ENCODE data around the gene NEK5. TPM values are rescaled to one million over a fixed set of nuclear protein-coding genes. Genes with fewer than 3 reads are reported as not detected.

Gene NEK5
- total RNA-seq, 1 donor from 2014 or later, result 0.50 TPM

DNA sequence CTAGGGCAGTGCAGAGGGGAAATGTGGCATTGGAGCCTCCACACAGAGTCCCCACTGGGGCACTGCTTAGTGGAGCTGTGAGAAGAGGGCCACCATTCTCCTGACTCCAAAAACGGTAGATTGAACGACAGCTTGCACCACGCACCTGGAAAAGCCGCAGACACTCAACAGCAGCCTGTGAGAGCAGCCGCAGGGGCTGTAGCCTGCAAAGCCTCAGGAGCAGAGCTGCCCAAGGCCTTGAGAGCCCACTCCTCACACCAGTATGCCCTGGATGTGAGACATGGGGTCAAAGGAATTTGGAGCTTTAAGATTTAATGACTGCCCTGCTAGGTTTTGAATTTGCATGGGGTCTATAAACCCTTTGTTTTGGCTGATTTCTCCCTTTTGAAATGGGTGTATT lies 31.7 kb downstream of the NEK5 start:
- Histone ChIP-seq H4K20me1 (ENCODE audit: insufficient read depth, low read length) (no peaks in the 10 kb centered on the region), H3K79me2 (ENCODE audit: insufficient read depth, low read length) (no peaks in the 10 kb centered on the region), H3K9ac (ENCODE audit: low read length) (no peak overlapping the region), H3K4me3 (ENCODE audit: insufficient read depth, low read depth, low read length) (no peak overlapping the region), H3K4me2 (ENCODE audit: low read length) (no peak overlapping the region), H3K27ac (ENCODE audit: low read depth, low read length) (no peak overlapping the region), H3K36me3 (ENCODE audit: insufficient read depth, low read length) (no peaks in the 10 kb centered on the region), H3K4me1 (ENCODE audit: insufficient read depth, low read length) (no peaks in the 10 kb centered on the region), H3K9me3 (ENCODE audit: insufficient read depth, low read depth, low read length) (no peaks in the 10 kb centered on the region), H3K27me3 (ENCODE audit: insufficient read depth, low read length) (no peaks in the 10 kb centered on the region), H2AFZ (ENCODE audit: low read depth, low read length) (no peak overlapping the region)
- Mint-ChIP-seq H3K27me3 (ENCODE audit: low read depth, unreplicated experiment) (no peaks in the 10 kb centered on the region), H3K4me3 (ENCODE audit: unreplicated experiment) (no peak overlapping the region), H3K9me3 (ENCODE audit: unreplicated experiment) (no peaks in the 10 kb centered on the region), H3K4me1 (ENCODE audit: low read depth, unreplicated experiment) (no peaks in the 10 kb centered on the region), H3K36me3 (ENCODE audit: low read depth, unreplicated experiment) (no peaks in the 10 kb centered on the region), H3K27ac (ENCODE audit: unreplicated experiment) (no peak overlapping the region)
- TF ChIP-seq EZH2 (IDR thresholded peaks at IDR 0.05; ENCODE audit: insufficient read depth, low read length) (no peak), CTCF (IDR thresholded peaks at IDR 0.05; ENCODE audit: insufficient read depth, low read depth, low read length) (no peak)
- FAIRE-seq (no peak), DNase-seq (ENCODE audit: low read depth) (no peak)

- Histone ChIP-seq H3K36me3 (ENCODE audit: insufficient read depth, low read length) (no peaks in the 10 kb centered on the region), H2AFZ (ENCODE audit: low read depth, low read length) (no peak overlapping the region), H3K79me2 (ENCODE audit: insufficient read depth, low read length) (no peaks in the 10 kb centered on the region), H3K27me3 (ENCODE audit: insufficient read depth, low read length) (no peaks in the 10 kb centered on the region), H3K4me2 (ENCODE audit: low read length) (no peak overlapping the region), H3K9me3 (ENCODE audit: insufficient read depth, low read depth, low read length) (no peaks in the 10 kb centered on the region), H3K9ac (ENCODE audit: low read length) (no peak overlapping the region), H4K20me1 (ENCODE audit: insufficient read depth, low read length) (no peaks in the 10 kb centered on the region), H3K4me3 (ENCODE audit: insufficient read depth, low read depth, low read length) (no peak overlapping the region), H3K27ac (ENCODE audit: low read depth, low read length) (no peak overlapping the region), H3K4me1 (ENCODE audit: insufficient read depth, low read length) (no peaks in the 10 kb centered on the region)
- FAIRE-seq (no peak), DNase-seq (ENCODE audit: low read depth) (no peak)
- Mint-ChIP-seq H3K9me3 (ENCODE audit: unreplicated experiment) (no peaks in the 10 kb centered on the region), H3K4me3 (ENCODE audit: unreplicated experiment) (no peak overlapping the region), H3K4me1 (ENCODE audit: low read depth, unreplicated experiment) (no peaks in the 10 kb centered on the region), H3K36me3 (ENCODE audit: low read depth, unreplicated experiment) (no peaks in the 10 kb centered on the region), H3K27me3 (ENCODE audit: low read depth, unreplicated experiment) (no peaks in the 10 kb centered on the region), H3K27ac (ENCODE audit: unreplicated experiment) (no peak overlapping the region)
- TF ChIP-seq CTCF (IDR thresholded peaks at IDR 0.05; ENCODE audit: insufficient read depth, low read depth, low read length), result no peak
- no peak for TF ChIP-seq EZH2 (IDR thresholded peaks at IDR 0.05; ENCODE audit: insufficient read depth, low read length)
These were observed 32.1 kb downstream of the NEK5 start for GRCh38 chr13:52096748-52097147.

- no peaks in the 10 kb centered on the region for H3K4me1 ChIP-seq (ENCODE audit: insufficient read depth, low read length)
- Mint-ChIP-seq H3K9me3 (ENCODE audit: unreplicated experiment) (no peaks in the 10 kb centered on the region), H3K36me3 (ENCODE audit: low read depth, unreplicated experiment) (no peaks in the 10 kb centered on the region), H3K27ac (ENCODE audit: unreplicated experiment) (no peak overlapping the region), H3K27me3 (ENCODE audit: low read depth, unreplicated experiment) (no peaks in the 10 kb centered on the region), H3K4me3 (ENCODE audit: unreplicated experiment) (no peak overlapping the region), H3K4me1 (ENCODE audit: low read depth, unreplicated experiment) (no peaks in the 10 kb centered on the region)
- H3K9ac ChIP-seq (ENCODE audit: low read length), result no peak overlapping the region
- no peaks in the 10 kb centered on the region for H3K9me3 ChIP-seq (ENCODE audit: insufficient read depth, low read depth, low read length)
- DNase-seq (ENCODE audit: low read depth), result no peak
- no peaks in the 10 kb centered on the region for H4K20me1 ChIP-seq (ENCODE audit: insufficient read depth, low read length)
- FAIRE-seq, result no peak
- H3K27ac ChIP-seq (ENCODE audit: low read depth, low read length), result no peak overlapping the region
- H2AFZ ChIP-seq (ENCODE audit: low read depth, low read length), result no peak overlapping the region
- no peak overlapping the region for H3K4me3 ChIP-seq (ENCODE audit: insufficient read depth, low read depth, low read length)
- no peaks in the 10 kb centered on the region for H3K27me3 ChIP-seq (ENCODE audit: insufficient read depth, low read length)
- TF ChIP-seq CTCF (IDR thresholded peaks at IDR 0.05; ENCODE audit: insufficient read depth, low read depth, low read length) (no peak), EZH2 (IDR thresholded peaks at IDR 0.05; ENCODE audit: insufficient read depth, low read length) (no peak)
- no peaks in the 10 kb centered on the region for H3K36me3 ChIP-seq (ENCODE audit: insufficient read depth, low read length)
- no peak overlapping the region for H3K4me2 ChIP-seq (ENCODE audit: low read length)
- H3K79me2 ChIP-seq (ENCODE audit: insufficient read depth, low read length), result no peaks in the 10 kb centered on the region
These were observed 32.8 kb downstream of the NEK5 start for GRCh38 chr13:52096062-52096461.

Data from astrocyte (in vitro differentiated cells and primary cell).